ENCODE measurements around the gene CDC42EP2.
A peak's percentile ranks its signal among the peaks of the same experiment; 100 is the strongest.

CDC42EP2 gene

DNA sequence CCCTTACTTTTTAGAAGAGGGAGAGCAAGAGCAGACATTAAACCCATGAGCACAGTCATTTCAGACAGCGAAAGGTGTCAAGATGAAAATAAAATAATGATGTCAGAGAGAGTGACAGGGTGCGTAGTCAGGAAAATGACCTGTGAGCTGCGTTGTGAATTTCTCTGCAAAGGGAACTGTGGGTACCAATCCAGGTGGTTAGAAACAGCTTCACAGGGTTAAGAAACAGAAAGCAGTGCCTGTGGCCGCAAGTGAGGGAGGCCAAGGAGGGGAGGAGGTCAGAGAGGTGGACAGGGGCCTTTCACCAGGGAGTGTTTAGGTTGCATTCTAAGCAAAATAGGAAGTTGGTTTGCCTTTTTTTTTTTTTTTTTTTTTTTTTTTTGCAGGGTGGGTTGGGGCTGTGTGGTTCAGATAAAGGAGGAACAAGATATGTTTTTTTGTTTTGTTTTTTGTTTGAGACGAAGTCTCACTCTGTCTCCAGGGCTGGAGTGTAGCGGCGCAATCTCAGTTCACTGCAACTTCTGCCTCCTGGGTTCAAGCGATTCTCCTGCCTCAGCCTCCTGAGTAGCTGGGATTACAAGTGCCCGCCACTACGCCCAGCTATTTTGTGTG lies 47.8 kb downstream of the CDC42EP2 start:
- DNase-seq, result no peak

DNA sequence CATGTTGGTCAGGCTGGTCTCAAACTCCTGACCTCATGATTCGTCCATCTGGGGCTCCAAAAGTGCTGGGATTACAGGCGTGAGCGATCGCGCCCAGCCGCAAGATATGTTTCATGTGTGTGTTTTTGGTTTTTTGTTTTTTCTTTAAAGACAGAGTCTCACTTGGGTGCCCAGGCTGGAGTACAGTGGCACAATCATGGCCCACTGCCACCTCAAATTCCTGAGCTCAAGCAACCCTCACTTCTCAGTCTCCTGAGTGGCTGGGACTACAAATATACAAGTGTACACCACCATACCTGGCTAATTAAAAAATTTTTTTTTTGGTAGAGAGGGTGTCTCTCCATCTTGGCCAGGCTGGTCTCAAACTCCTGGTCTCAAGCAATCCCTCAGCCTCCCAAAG lies 48.3 kb downstream of the CDC42EP2 start:
- DNase-seq, result no peak

DNA sequence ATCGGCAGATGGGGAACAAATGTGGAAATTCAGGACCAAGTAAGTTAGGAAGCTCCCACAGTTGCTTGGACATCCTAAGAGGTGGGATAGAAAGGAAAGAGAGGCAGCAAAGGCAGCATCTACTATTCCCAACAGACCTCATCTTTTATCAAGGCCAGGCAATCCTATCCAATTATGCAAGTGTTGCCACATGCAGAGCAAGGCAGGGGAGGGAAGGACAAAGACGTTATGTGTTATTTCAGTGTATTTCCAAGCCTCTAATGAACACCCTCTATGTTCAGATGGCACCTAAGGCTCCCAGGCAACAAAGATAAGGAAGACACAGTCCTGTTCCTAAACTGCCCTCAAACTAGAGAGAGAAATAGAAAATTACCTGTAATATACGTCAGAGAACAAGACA lies 49.1 kb downstream of the CDC42EP2 start:
- DNase-seq, result no peak

DNA sequence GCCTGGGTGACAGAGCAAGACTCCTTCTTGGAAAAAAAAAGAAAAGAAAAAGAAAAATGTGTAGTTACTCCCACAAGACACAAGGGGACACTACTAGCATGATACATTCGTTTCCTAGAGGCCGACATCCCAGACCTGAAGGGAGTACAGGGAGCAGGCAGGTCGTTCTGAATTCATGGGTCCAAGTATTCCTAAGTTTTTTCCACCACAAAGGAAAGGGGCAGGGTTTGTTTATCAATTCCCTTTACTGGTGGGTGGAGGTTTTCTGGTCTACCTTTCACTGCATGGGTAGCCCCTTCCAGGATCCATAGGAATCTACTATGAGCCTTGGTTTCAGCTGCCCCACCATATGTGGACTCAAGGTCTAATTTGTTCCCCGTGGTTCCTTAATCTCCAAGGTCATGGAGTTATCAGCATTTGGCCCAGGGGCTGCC lies 51.7 kb downstream of the CDC42EP2 start:
- DNase-seq, result peak; percentile 76

DNA sequence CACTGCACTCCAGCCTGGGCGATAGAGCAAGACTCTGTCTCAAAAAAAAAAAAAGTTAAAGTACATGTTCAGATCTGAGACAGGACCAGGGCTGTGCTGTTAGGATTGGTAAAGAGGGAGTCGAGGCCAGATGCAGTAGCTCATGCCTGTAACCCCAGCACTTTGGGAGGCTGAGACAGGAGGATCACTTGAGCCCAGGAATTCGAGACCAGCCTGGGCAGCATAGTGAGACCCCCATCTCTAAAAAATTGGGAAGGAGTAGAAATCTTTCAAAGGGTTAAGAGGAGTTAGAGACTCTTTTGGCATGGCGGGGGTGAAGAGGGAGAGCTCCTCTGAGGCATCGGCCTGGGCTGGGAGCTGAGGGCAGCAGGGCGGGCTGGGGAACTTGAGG lies 56.0 kb downstream of the CDC42EP2 start:
- DNase-seq, result no peak
